Endodermal cell (in vitro differentiated cells): Measurements from ENCODE around the gene PRR29. TPM values are rescaled to one million over a fixed set of nuclear protein-coding genes. Genes with fewer than 3 reads are reported as not detected.

Experiments
- DNase-seq: peaks from one replicate; pipeline ENCODE4 v3.0.0-alpha.2; 2017
- H3K27ac ChIP-seq: 2 replicates; pipeline ENCODE4 v1.5.1; 2013; ENCODE audit warnings: mild to moderate bottlenecking, low read depth, low read length, moderate library complexity
- H3K27me3 ChIP-seq: 2 replicates; pipeline ENCODE4 v1.6.1; 2013; ENCODE audit warnings: mild to moderate bottlenecking, low read length, moderate library complexity; ENCODE audit not compliant: insufficient read depth, control insufficient read depth, poor library complexity, severe bottlenecking
- H3K36me3 ChIP-seq: 2 replicates; pipeline ENCODE4 v1.7.0; 2013; ENCODE audit warnings: mild to moderate bottlenecking, low read length, moderate library complexity; ENCODE audit not compliant: control insufficient read depth, insufficient read depth
- H3K4me1 ChIP-seq: one replicate; pipeline ENCODE4 v1.7.0; 2013; ENCODE audit warnings: low read length; ENCODE audit not compliant: control insufficient read depth, insufficient read depth
- H3K4me3 ChIP-seq: 2 replicates; pipeline ENCODE4 v1.5.1; 2013; ENCODE audit warnings: mild to moderate bottlenecking, low read length, moderate library complexity
- H3K9ac ChIP-seq: 2 replicates; pipeline ENCODE4 v1.6.1; 2013; ENCODE audit warnings: mild to moderate bottlenecking, low read length, moderate library complexity; ENCODE audit not compliant: poor library complexity, severe bottlenecking; ENCODE audit errors: extremely low read depth
- H3K9me3 ChIP-seq: 2 replicates; pipeline ENCODE4 v1.6.1; 2013; ENCODE audit warnings: mild to moderate bottlenecking, low read length, moderate library complexity; ENCODE audit not compliant: control insufficient read depth
- H3K27ac Mint-ChIP-seq: 2 replicates; pipeline ENCODE4 v1.8.0; 2020; ENCODE audit warnings: mixed read lengths
- H3K27me3 Mint-ChIP-seq: 2 replicates; pipeline ENCODE4 v1.8.0; 2021; ENCODE audit warnings: mild to moderate bottlenecking, mixed read lengths; ENCODE audit not compliant: insufficient read depth
- H3K36me3 Mint-ChIP-seq: 2 replicates; pipeline ENCODE4 v1.8.0; 2020; ENCODE audit warnings: low read depth, mixed read lengths
- H3K4me1 Mint-ChIP-seq: 2 replicates; pipeline ENCODE4 v1.8.0; 2020; ENCODE audit warnings: mixed read lengths
- H3K4me3 Mint-ChIP-seq: 2 replicates; pipeline ENCODE4 v1.8.0; 2020; ENCODE audit warnings: mild to moderate bottlenecking, moderate library complexity, mixed read lengths
- H3K9me3 Mint-ChIP-seq: 2 replicates; pipeline ENCODE4 v1.8.0; 2020; ENCODE audit warnings: mild to moderate bottlenecking, mixed read lengths
- WGBS, 2 experiments: methylation state at CpG; one replicate each; pipeline versions ENCODE4 v1.1.5 to v1.1.7; 2013; ENCODE audit warnings: missing lambda C conversion rate in 2 of 2, mixed read lengths in 1 of 2; ENCODE audit not compliant: insufficient coverage in 1 of 2, insufficient read length in 1 of 2; 5-methylcytosine and 5-hydroxymethylcytosine counted together
- total RNA-seq, 2 donors: library from RNA; stranded (reverse); fragmentation: NEBNext Ultra II Directional in 1 of 2; extraction: Animal tissue kit (Norgen Biotek cat#: 25700) in 1 of 2; gene quantifications; 2 replicates in 1 of 2; 3 replicates in 1 of 2; pipeline ENCODE4 v1.2.1, GENCODE V29; 2021
- TF ChIP-seq, protein P1 (sequence below): fragments of 200-600 bp; sonication (generic); conservative IDR thresholded peaks from 2 replicates; pipeline ENCODE4 v1.5.0; 2021; ENCODE audit warnings: antibody characterized with exemption, mild to moderate bottlenecking

PRR29 gene
- total RNA-seq, 2 donors from 2014 or later: 3.3 to 6.1 TPM

- H3K9ac ChIP-seq: no peak overlapping the region
- no peak overlapping the region for H3K4me3 ChIP-seq
- DNase-seq: no peak
- no peaks in the 10 kb centered on the region for H3K27me3 ChIP-seq
- no peak overlapping the region for H3K27ac ChIP-seq
- no peaks in the 10 kb centered on the region for H3K36me3 ChIP-seq
- H3K4me1 ChIP-seq: no peaks in the 10 kb centered on the region
- WGBS, 2 experiments: 90 to 96% methylated on average over 5 to 12 of the region's 12 CpGs
- Mint-ChIP-seq H3K27ac (peak overlapping the region; percentile 24), H3K9me3 (no peaks in the 10 kb centered on the region), H3K4me3 (no peak overlapping the region), H3K4me1 (peaks cover 7% of the 10 kb centered on the region), H3K36me3 (no peaks in the 10 kb centered on the region), H3K27me3 (peaks cover 12% of the 10 kb centered on the region)
- TF ChIP-seq, protein P1, sequence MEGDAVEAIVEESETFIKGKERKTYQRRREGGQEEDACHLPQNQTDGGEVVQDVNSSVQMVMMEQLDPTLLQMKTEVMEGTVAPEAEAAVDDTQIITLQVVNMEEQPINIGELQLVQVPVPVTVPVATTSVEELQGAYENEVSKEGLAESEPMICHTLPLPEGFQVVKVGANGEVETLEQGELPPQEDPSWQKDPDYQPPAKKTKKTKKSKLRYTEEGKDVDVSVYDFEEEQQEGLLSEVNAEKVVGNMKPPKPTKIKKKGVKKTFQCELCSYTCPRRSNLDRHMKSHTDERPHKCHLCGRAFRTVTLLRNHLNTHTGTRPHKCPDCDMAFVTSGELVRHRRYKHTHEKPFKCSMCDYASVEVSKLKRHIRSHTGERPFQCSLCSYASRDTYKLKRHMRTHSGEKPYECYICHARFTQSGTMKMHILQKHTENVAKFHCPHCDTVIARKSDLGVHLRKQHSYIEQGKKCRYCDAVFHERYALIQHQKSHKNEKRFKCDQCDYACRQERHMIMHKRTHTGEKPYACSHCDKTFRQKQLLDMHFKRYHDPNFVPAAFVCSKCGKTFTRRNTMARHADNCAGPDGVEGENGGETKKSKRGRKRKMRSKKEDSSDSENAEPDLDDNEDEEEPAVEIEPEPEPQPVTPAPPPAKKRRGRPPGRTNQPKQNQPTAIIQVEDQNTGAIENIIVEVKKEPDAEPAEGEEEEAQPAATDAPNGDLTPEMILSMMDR: no peak
- H3K9me3 ChIP-seq: no peaks in the 10 kb centered on the region
These were observed 24.1 kb upstream of the PRR29 start for GRCh38 chr17:63973930-63974593.

GRCh38 chr17:63974594-63975192 lies 23.5 kb upstream of the PRR29 start:
- Histone ChIP-seq H3K27ac (no peak overlapping the region), H3K9ac (no peak overlapping the region), H3K4me1 (no peaks in the 10 kb centered on the region), H3K4me3 (no peak overlapping the region), H3K36me3 (no peaks in the 10 kb centered on the region), H3K9me3 (no peaks in the 10 kb centered on the region), H3K27me3 (no peaks in the 10 kb centered on the region)
- WGBS, 2 experiments: 81 to 84% methylated on average over 7 to 10 of the region's 10 CpGs
- Mint-ChIP-seq H3K9me3 (no peaks in the 10 kb centered on the region), H3K4me1 (peaks cover 7% of the 10 kb centered on the region), H3K4me3 (no peak overlapping the region), H3K27me3 (peaks cover 11% of the 10 kb centered on the region), H3K36me3 (no peaks in the 10 kb centered on the region), H3K27ac (peak overlapping the region; percentile 24)
- DNase-seq: peak; percentile 77
- TF ChIP-seq, protein P1: no peak

DNA sequence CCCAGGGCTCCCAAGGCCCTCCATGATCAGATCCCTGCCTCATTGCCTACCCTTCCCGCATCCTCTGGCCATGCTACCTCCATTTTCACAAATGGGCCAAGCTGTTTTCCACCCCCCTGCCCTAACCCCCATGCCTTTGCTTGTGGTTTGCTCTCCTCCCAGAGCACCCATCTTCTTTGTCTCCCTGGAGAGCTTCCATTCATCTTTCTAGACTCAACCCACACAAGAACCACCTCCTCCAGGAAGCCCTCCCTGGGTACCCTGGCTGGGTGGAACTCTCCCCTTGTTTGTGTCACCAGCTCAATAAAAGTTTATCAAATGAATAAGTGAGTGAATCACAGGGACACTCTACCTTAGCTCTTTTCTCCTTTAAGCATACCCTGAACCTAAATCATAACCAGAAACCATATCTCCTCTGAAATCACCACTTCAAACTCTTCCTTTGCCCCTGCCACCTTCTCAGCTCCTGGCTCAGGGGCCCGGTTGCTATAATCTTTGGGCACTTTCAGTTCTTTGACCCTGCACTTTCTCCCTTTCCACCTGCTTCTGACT lies 22.5 kb upstream of the PRR29 start:
- no peaks in the 10 kb centered on the region for H3K36me3 ChIP-seq
- 89 to 93% methylated on average over 2 of the region's 2 CpGs for WGBS, 2 experiments
- peaks cover 11% of the 10 kb centered on the region for H3K27me3 Mint-ChIP-seq

More for the DNA sequence above, 22.5 kb upstream of the PRR29 start:
- Histone ChIP-seq H3K4me1 (no peaks in the 10 kb centered on the region), H3K9ac (no peak overlapping the region), H3K27me3 (no peaks in the 10 kb centered on the region), H3K4me3 (no peak overlapping the region), H3K27ac (no peak overlapping the region), H3K9me3 (no peaks in the 10 kb centered on the region)
- Mint-ChIP-seq H3K27ac (no peak overlapping the region), H3K36me3 (no peaks in the 10 kb centered on the region), H3K4me3 (no peak overlapping the region), H3K9me3 (no peaks in the 10 kb centered on the region), H3K4me1 (peaks cover 7% of the 10 kb centered on the region)
- TF ChIP-seq, protein P1: no peak
- DNase-seq: no peak
